WTC11 (cell line): ENCODE results near the gene NEDD9. TPM values are rescaled to one million over a fixed set of nuclear protein-coding genes. Genes with fewer than 3 reads are reported as not detected.

Source experiments
- ATF6 ChIP-seq: sonication (generic); formaldehyde crosslinking; IDR thresholded peaks from 2 replicates; pipeline ENCODE4 v1.8.1; 2023; ENCODE audit warnings: mild to moderate bottlenecking, missing genetic modification reagents
- CREB1 ChIP-seq: sonication (generic); formaldehyde crosslinking; IDR thresholded peaks from 2 replicates; pipeline ENCODE4 v1.8.0; 2023; ENCODE audit warnings: mild to moderate bottlenecking, missing genetic modification reagents
- E2F1 ChIP-seq: sonication (generic); formaldehyde crosslinking; IDR thresholded peaks from 2 replicates; pipeline ENCODE4 v1.8.0; 2022; ENCODE audit warnings: mild to moderate bottlenecking, missing genetic modification reagents
- E2F5 ChIP-seq: sonication (generic); formaldehyde crosslinking; IDR thresholded peaks from 2 replicates; pipeline ENCODE4 v1.8.1; 2022; ENCODE audit warnings: mild to moderate bottlenecking, moderate library complexity, missing genetic modification reagents
- ERG ChIP-seq: fragments of 250-450 bp; sonication (Bioruptor Pico); IDR thresholded peaks from 2 replicates; pipeline ENCODE4 v1.8.0; 2021; ENCODE audit warnings: mild to moderate bottlenecking
- ETV6 ChIP-seq: sonication (generic); formaldehyde crosslinking; IDR thresholded peaks from 2 replicates; pipeline ENCODE4 v1.8.1; 2022; ENCODE audit warnings: mild to moderate bottlenecking, missing genetic modification reagents
- FOXJ3 ChIP-seq: sonication (generic); formaldehyde crosslinking; IDR thresholded peaks from 2 replicates; pipeline ENCODE4 v1.9.0; 2021; ENCODE audit warnings: missing genetic modification reagents, mild to moderate bottlenecking, borderline replicate concordance
- FOXP1 ChIP-seq: sonication (generic); formaldehyde crosslinking; IDR thresholded peaks from 2 replicates; pipeline ENCODE4 v1.8.0; 2022; ENCODE audit warnings: missing genetic modification reagents, mild to moderate bottlenecking, moderate library complexity, borderline replicate concordance
- JUN ChIP-seq: sonication (generic); formaldehyde crosslinking; IDR thresholded peaks from 2 replicates; pipeline ENCODE4 v1.8.0; 2023; ENCODE audit warnings: mild to moderate bottlenecking, missing genetic modification reagents
- MLX ChIP-seq: sonication (generic); formaldehyde crosslinking; IDR thresholded peaks from 2 replicates; pipeline ENCODE4 v1.8.1; 2023; ENCODE audit warnings: mild to moderate bottlenecking, missing genetic modification reagents, moderate library complexity
- NR3C1 ChIP-seq: sonication (generic); formaldehyde crosslinking; conservative IDR thresholded peaks from 2 replicates; pipeline ENCODE4 v1.8.1; 2023; ENCODE audit warnings: low read depth, mild to moderate bottlenecking, missing genetic modification reagents
- OVOL2 ChIP-seq: fragments of 250-450 bp; sonication (Bioruptor Pico); IDR thresholded peaks from 2 replicates; pipeline ENCODE4 v1.9.0; 2021; ENCODE audit warnings: mild to moderate bottlenecking, borderline replicate concordance
- RELA ChIP-seq: sonication (generic); formaldehyde crosslinking; IDR thresholded peaks from 2 replicates; pipeline ENCODE4 v1.8.1; 2022; ENCODE audit warnings: missing genetic modification reagents, mild to moderate bottlenecking, borderline replicate concordance
- RORB ChIP-seq: fragments of 250-450 bp; sonication (Bioruptor Pico); IDR thresholded peaks from 2 replicates; pipeline ENCODE4 v1.9.0; 2021; ENCODE audit warnings: mild to moderate bottlenecking
- SMAD3 ChIP-seq: sonication (generic); formaldehyde crosslinking; IDR thresholded peaks from 2 replicates; pipeline ENCODE4 v1.8.0; 2022; ENCODE audit warnings: missing genetic modification reagents, mild to moderate bottlenecking, borderline replicate concordance
- SMAD4 ChIP-seq: sonication (generic); formaldehyde crosslinking; IDR thresholded peaks from 2 replicates; pipeline ENCODE4 v1.8.0; 2022; ENCODE audit warnings: mild to moderate bottlenecking, missing genetic modification reagents
- SOX15 ChIP-seq: fragments of 250-450 bp; sonication (Bioruptor Pico); IDR thresholded peaks from 2 replicates; pipeline ENCODE4 v1.9.0; 2021; ENCODE audit warnings: mild to moderate bottlenecking
- TCF7 ChIP-seq: sonication (generic); formaldehyde crosslinking; IDR thresholded peaks from 2 replicates; pipeline ENCODE4 v1.8.0; 2022; ENCODE audit warnings: mild to moderate bottlenecking, low read depth, missing genetic modification reagents, moderate library complexity
- TEAD1 ChIP-seq: sonication (generic); formaldehyde crosslinking; IDR thresholded peaks from 2 replicates; pipeline ENCODE4 v1.8.0; 2022; ENCODE audit warnings: mild to moderate bottlenecking, missing genetic modification reagents
- ZMAT4 ChIP-seq: fragments of 250-450 bp; sonication (Bioruptor Pico); IDR thresholded peaks from 2 replicates; pipeline ENCODE4 v1.9.0; 2021; ENCODE audit warnings: mild to moderate bottlenecking
- ZNF219 ChIP-seq: sonication (generic); formaldehyde crosslinking; IDR thresholded peaks from 2 replicates; pipeline ENCODE4 v1.8.0; 2023; ENCODE audit warnings: missing genetic modification reagents, mild to moderate bottlenecking, borderline replicate concordance
- ZNF281 ChIP-seq: sonication (generic); formaldehyde crosslinking; IDR thresholded peaks from 2 replicates; pipeline ENCODE4 v1.8.0; 2023; ENCODE audit warnings: mild to moderate bottlenecking, missing genetic modification reagents
- ZNF396 ChIP-seq: fragments of 250-450 bp; sonication (Bioruptor Pico); IDR thresholded peaks from 2 replicates; pipeline ENCODE4 v1.8.0; 2021; ENCODE audit warnings: mild to moderate bottlenecking, moderate library complexity, borderline replicate concordance
- ZNF532 ChIP-seq: fragments of 250-450 bp; sonication (Bioruptor Pico); IDR thresholded peaks from 2 replicates; pipeline ENCODE4 v1.9.0; 2021; ENCODE audit warnings: mild to moderate bottlenecking, borderline replicate concordance
- ZSCAN18 ChIP-seq: fragments of 250-450 bp; sonication (Bioruptor Pico); IDR thresholded peaks from 2 replicates; pipeline ENCODE4 v2.1.2; 2022; ENCODE audit warnings: mild to moderate bottlenecking, moderate library complexity
- total RNA-seq: library from RNA; stranded (reverse); gene quantifications from 3 replicates; pipeline ENCODE4 v1.2.3, GENCODE V29; 2021

Gene NEDD9
- total RNA-seq, 1 experiment from 2014 or later = 9.8 TPM

- TF ChIP-seq ERG (no peak), E2F5 (no peak), JUN (CRISPR knock-in tag) (no peak), TEAD1 (CRISPR knock-in tag) (peak; percentile 79), FOXP1 (CRISPR knock-in tag) (no peak), ATF6 (CRISPR knock-in tag) (no peak), RELA (no peak), ZMAT4 (no peak), RORB (CRISPR knock-in tag) (no peak), ZNF532 (peak; percentile 61; the same call in 1 of the 2 replicates), NR3C1 (CRISPR knock-in tag) (no peak), SMAD3 (CRISPR knock-in tag) (peak; percentile 33; the same call in 1 of the 2 replicates), FOXJ3 (no peak), ZNF219 (CRISPR knock-in tag) (no peak), OVOL2 (CRISPR knock-in tag) (no peak), CREB1 (CRISPR knock-in tag) (no peak), SMAD4 (CRISPR knock-in tag) (no peak), E2F1 (CRISPR knock-in tag) (0 out of 2 replicates have a peak, but pooled peaks have one; percentile 50), ZNF396 (CRISPR knock-in tag) (no peak), MLX (no peak), ZSCAN18 (CRISPR knock-in tag) (no peak), SOX15 (CRISPR knock-in tag) (no peak), ETV6 (CRISPR knock-in tag) (peak; percentile 75; the same call in 1 of the 2 replicates), TCF7 (no peak), ZNF281 (CRISPR knock-in tag) (no peak)
Observed at GRCh38 chr6:11241793-11242201, 9.3 kb upstream of the NEDD9 start (continued).
